OCI-LY7 (cell line): ENCODE measurements around the gene FNDC10. TPM values are rescaled to one million over a fixed set of nuclear protein-coding genes. Genes with fewer than 3 reads are reported as not detected.

Experiments used
- BruUV-seq: library from RNA; stranded (reverse); fragments of 400-500 nt; replicated peaks from 2 replicates; lab custom pipeline; 2021; lab: Mats Ljungman, UMichigan
- CTCF ChIA-PET: fragments of 300-600 bp; sonication (Branson Sonifier 250); formaldehyde crosslinking; loops from one replicate; lab custom pipeline; 2022; ENCODE audit warnings: antibody characterized with exemption; ENCODE audit not compliant: unreplicated experiment; lab: Charles Lee
- POLR2A ChIA-PET: fragments of 300-600 bp; sonication (Branson Sonifier 250); formaldehyde crosslinking; loops from one replicate; lab custom pipeline; 2022; ENCODE audit warnings: antibody characterized with exemption; lab: Charles Lee
- DNase-seq: peaks from one replicate; pipeline ENCODE4 v3.0.0-alpha.2; 2015; ENCODE audit warnings: low spot score
- H2AFZ ChIP-seq: fragments of 200-600 bp; sonication (generic), shearing (Covaris generic); 2 replicates; pipeline ENCODE4 v1.6.1; 2014; ENCODE audit warnings: mild to moderate bottlenecking, antibody characterized with exemption, low read length, moderate library complexity
- H3K27ac ChIP-seq: fragments of 200-600 bp; sonication (generic); 2 replicates; pipeline ENCODE4 v1.5.1; 2014; ENCODE audit warnings: mixed run types, low read depth, mild to moderate bottlenecking, moderate library complexity, low read length, inconsistent platforms; ENCODE audit not compliant: poor library complexity, severe bottlenecking
- H3K36me3 ChIP-seq: fragments of 200-600 bp; sonication (generic); 2 replicates; pipeline ENCODE4 v1.6.1; 2014; ENCODE audit warnings: mild to moderate bottlenecking, antibody characterized with exemption, low read length, moderate library complexity, mixed read lengths; ENCODE audit not compliant: insufficient read depth
- H3K4me1 ChIP-seq: fragments of 200-600 bp; sonication (generic); 2 replicates; pipeline ENCODE4 v1.5.1; 2014; ENCODE audit warnings: mild to moderate bottlenecking, low read length; ENCODE audit not compliant: insufficient read depth, poor library complexity, severe bottlenecking
- H3K4me2 ChIP-seq: fragments of 200-600 bp; sonication (generic); 2 replicates; pipeline ENCODE4 v1.6.1; 2014; ENCODE audit warnings: mild to moderate bottlenecking, low read length
- H3K4me3 ChIP-seq: fragments of 200-600 bp; sonication (generic); 2 replicates; pipeline ENCODE4 v1.5.1; 2014; ENCODE audit warnings: mild to moderate bottlenecking, low read depth, low read length; ENCODE audit not compliant: poor library complexity, severe bottlenecking
- H3K79me2 ChIP-seq: fragments of 200-600 bp; sonication (generic); 2 replicates; pipeline ENCODE4 v1.6.1; 2016; ENCODE audit warnings: low read depth, mild to moderate bottlenecking, low read length, moderate library complexity, mixed read lengths; ENCODE audit not compliant: insufficient read depth
- H3K9me2 ChIP-seq: fragments of 200-600 bp; sonication (generic); 2 replicates; pipeline ENCODE4 v1.6.1; 2016; ENCODE audit warnings: mild to moderate bottlenecking, low read length, mixed read lengths; ENCODE audit not compliant: insufficient read depth
- H3K9me3 ChIP-seq: fragments of 200-600 bp; sonication (generic); 2 replicates; pipeline ENCODE4 v1.6.1; 2014; ENCODE audit warnings: mild to moderate bottlenecking, mixed run types, low read length, mixed read lengths
- H4K20me1 ChIP-seq: fragments of 200-600 bp; sonication (generic); 2 replicates; pipeline ENCODE4 v1.6.1; 2014; ENCODE audit warnings: mild to moderate bottlenecking, antibody characterized with exemption, low read length, moderate library complexity, mixed read lengths; ENCODE audit not compliant: insufficient read depth
- EZH2phosphoT487 ChIP-seq: fragments of 200-600 bp; sonication (generic); IDR thresholded peaks from 2 replicates; pipeline ENCODE4 v1.6.1; 2018; ENCODE audit warnings: low read depth, borderline replicate concordance, mild to moderate bottlenecking, mixed run types, antibody characterized with exemption, low read length, moderate library complexity, mixed read lengths
- intact Hi-C: fragments of 100-400 bp; cut with micrococcal nuclease; formaldehyde crosslinking; loops from one replicate; pipeline ENCODE4 v1.10.0; 2022; ENCODE audit not compliant: unreplicated experiment
- total RNA-seq, 2 experiments: library from RNA; depleted of rRNA in 1 of 2; stranded (reverse); fragments of >200 nt in 1 of 2; shearing (Covaris generic) in 1 of 2; gene quantifications; 2 replicates each; pipeline ENCODE4 v1.2.3, GENCODE V29; 2014 to 2022
- TF ChIP-seq, protein P1 (sequence below): fragments of 200-600 bp; sonication (generic); conservative IDR thresholded peaks from 2 replicates; pipeline ENCODE4 v1.5.1; 2014; ENCODE audit warnings: mild to moderate bottlenecking, antibody characterized with exemption, low read length, moderate library complexity, mixed read lengths

FNDC10 gene
- total RNA-seq, 2 experiments from 2014 or later = 1.3 to 2.7 TPM

DNA sequence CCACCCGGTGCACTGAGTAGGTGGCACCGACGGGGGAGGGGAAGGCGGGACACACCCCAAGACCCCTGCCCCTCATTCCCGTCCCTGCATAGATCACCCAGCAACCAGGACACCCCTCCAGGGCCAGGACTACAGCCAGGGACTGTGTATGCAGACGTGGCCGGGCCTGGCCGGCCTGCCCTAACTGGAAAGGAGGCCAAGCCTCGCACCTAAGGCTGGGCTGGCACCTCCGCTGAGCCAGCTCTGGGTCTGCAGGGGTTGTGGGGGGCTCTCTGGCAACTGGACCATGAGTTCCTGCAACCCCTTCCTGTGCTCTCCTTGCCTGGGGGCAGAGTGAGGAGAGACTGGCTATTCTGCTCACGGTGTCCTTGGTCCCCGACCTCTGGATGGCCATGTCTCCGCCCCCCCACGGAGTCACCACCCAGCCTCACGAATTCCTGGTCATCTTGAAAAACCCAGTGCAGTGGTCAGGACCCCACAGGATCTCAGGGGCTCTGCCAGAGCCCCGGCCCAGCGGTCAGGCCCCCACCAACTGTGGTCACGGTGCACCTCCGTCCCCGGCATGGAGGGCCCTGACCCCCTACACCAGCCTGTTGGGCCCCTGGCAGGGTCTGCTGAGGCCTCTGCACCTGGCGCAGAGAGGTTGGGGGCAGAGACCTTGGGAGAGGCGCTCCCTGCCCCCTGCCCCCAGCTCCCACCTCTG is 1.1 kb upstream of the FNDC10 start:
- BruUV-seq = no TSS peak
- TF ChIP-seq, protein P1, sequence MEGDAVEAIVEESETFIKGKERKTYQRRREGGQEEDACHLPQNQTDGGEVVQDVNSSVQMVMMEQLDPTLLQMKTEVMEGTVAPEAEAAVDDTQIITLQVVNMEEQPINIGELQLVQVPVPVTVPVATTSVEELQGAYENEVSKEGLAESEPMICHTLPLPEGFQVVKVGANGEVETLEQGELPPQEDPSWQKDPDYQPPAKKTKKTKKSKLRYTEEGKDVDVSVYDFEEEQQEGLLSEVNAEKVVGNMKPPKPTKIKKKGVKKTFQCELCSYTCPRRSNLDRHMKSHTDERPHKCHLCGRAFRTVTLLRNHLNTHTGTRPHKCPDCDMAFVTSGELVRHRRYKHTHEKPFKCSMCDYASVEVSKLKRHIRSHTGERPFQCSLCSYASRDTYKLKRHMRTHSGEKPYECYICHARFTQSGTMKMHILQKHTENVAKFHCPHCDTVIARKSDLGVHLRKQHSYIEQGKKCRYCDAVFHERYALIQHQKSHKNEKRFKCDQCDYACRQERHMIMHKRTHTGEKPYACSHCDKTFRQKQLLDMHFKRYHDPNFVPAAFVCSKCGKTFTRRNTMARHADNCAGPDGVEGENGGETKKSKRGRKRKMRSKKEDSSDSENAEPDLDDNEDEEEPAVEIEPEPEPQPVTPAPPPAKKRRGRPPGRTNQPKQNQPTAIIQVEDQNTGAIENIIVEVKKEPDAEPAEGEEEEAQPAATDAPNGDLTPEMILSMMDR = no peak
- TF ChIP-seq EZH2phosphoT487 = no peak
- no peaks in the 10 kb centered on the region for H3K36me3 ChIP-seq
- H3K79me2 ChIP-seq = no peaks in the 10 kb centered on the region
- H3K9me2 ChIP-seq = no peaks in the 10 kb centered on the region
- no peak overlapping the region for H2AFZ ChIP-seq
- H3K27ac ChIP-seq = no peak overlapping the region
- POLR2A ChIA-PET = no interaction called here
- no peak overlapping the region for H3K4me2 ChIP-seq
- H3K9me3 ChIP-seq = no peaks in the 10 kb centered on the region
- CTCF ChIA-PET = no interaction called here
- H4K20me1 ChIP-seq = no peaks in the 10 kb centered on the region
- no peak for DNase-seq
- intact Hi-C loops = no loop called here
- peaks cover 8% of the 10 kb centered on the region for H3K4me1 ChIP-seq
- H3K4me3 ChIP-seq = no peak overlapping the region

GRCh38 chr1:1599030-1599934 is 653 bp downstream of the FNDC10 start:
- peaks cover 8% of the 10 kb centered on the region for H3K4me1 ChIP-seq
- H3K27ac ChIP-seq = no peak overlapping the region
- H3K36me3 ChIP-seq = no peaks in the 10 kb centered on the region
- no peak overlapping the region for H2AFZ ChIP-seq
- no peak for TF ChIP-seq EZH2phosphoT487
- TF ChIP-seq, protein P1 = peak; percentile 36
- intact Hi-C loops = no loop called here
- ChIA-PET POLR2A (no interaction called here), CTCF (no interaction called here)
- peak overlapping the region; percentile 24 for H3K4me3 ChIP-seq
- peak; percentile 35 for DNase-seq
- H3K79me2 ChIP-seq = no peaks in the 10 kb centered on the region
- BruUV-seq = no TSS peak
- no peaks in the 10 kb centered on the region for H3K9me3 ChIP-seq
- H3K4me2 ChIP-seq = peak overlapping the region; percentile 30; the same call in 1 of the 2 replicates
- no peaks in the 10 kb centered on the region for H4K20me1 ChIP-seq
- no peaks in the 10 kb centered on the region for H3K9me2 ChIP-seq
